ENCODE results near the gene EFNB1. TPM values are rescaled to one million over a fixed set of nuclear protein-coding genes. Genes with fewer than 3 reads are reported as not detected.

EFNB1 gene
- total and polyA plus RNA-seq, 10 of the 15 experiments (the other 5 are each of a cell fraction or from before 2014, with no cell fraction given) = 0.02 to 1.0 (median 0.81) TPM; not detected in 1

DNA sequence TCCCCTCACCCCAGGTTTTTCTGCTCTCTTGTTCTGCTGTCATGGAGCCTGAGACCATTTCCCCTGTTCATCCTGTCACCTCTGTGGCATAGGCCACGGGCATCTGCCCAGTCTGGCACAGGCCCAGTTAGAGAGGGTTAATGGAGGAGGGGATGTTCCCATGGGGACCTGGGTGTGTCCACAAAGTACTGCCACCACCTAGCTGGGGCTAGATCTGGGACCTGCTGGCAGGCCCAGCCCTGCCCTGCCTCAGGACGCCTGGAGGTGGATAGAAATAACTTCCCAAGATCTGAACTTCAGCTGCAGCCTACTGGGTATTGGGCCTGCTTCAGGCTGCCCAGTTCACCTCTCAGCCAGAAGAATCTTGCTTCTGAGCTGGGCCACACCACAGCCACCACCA lies 13.5 kb downstream of the EFNB1 start:
- intact Hi-C loops (cut with micrococcal nuclease; ENCODE audit: unreplicated experiment) = no loop called here
- BruUV-seq (replicated peaks) = no TSS peak
- ChIA-PET CTCF (interaction anchor here (1.4 kb wide), 1 partner anchor 15 kb away, joined by 4 read pairs; no protein-coding TSS in a partner anchor), POLR2A (no interaction called here), RAD21 (ENCODE audit: unreplicated experiment) (no interaction called here), SMC1A (ENCODE audit: uncharacterized antibody, unreplicated experiment) (no interaction called here)
- ATAC-seq = no peak
- Histone ChIP-seq H3K4me1 (ENCODE audit: control insufficient read depth, insufficient read depth, low read length) (no peaks in the 10 kb centered on the region), H3K4me2 (ENCODE audit: control insufficient read depth, insufficient read depth) (no peak overlapping the region), H3K36me3 (ENCODE audit: control insufficient read depth in 2 of 2, insufficient read depth in 2 of 2, low read length in 1 of 2) (no peaks in the 10 kb centered on the region), H3K9me3 (replicated peaks; ENCODE audit: control insufficient read depth, insufficient read depth, low read length) (no peaks in the 10 kb centered on the region; the same call in 2 of the 3 replicates), H2AFZ (ENCODE audit: control insufficient read depth, low read depth, low read length) (no peak overlapping the region), H3K9ac (ENCODE audit: control insufficient read depth, insufficient read depth, low read length) (no peak overlapping the region), H4K20me1 (ENCODE audit: control insufficient read depth, insufficient read depth) (no peaks in the 10 kb centered on the region), H3K79me2 (ENCODE audit: control insufficient read depth, insufficient read depth, low read length) (no peaks in the 10 kb centered on the region), H3K27ac (ENCODE audit: control insufficient read depth, insufficient read depth) (no peak overlapping the region), H3K4me3 (no peak overlapping the region), H3K27me3 (replicated peaks in 1 of 2; ENCODE audit: control insufficient read depth in 2 of 2, insufficient read depth in 2 of 2, low read length in 1 of 2) (no peaks in the 10 kb centered on the region)
- no peak for FAIRE-seq
- WGBS (ENCODE audit: insufficient coverage, insufficient replicate concordance, low lambda C conversion rate, missing lambda C conversion rate) = 33% methylated on average over 2 of the region's 2 CpGs
- DNase-seq (ENCODE audit: low read depth, low spot score) = no peak
- in situ Hi-C loops (cut with MboI) = no loop called here
- no peak for TF ChIP-seq TCF7 (IDR thresholded peaks at IDR 0.05; ENCODE audit: borderline replicate concordance)
- no peak for TF ChIP-seq CEBPB (IDR thresholded peaks at IDR 0.05; ENCODE audit: borderline replicate concordance in 1 of 2, low read depth in 2 of 2, low read length in 2 of 2)
- TF ChIP-seq POLR2AphosphoS5 (IDR thresholded peaks at IDR 0.05; ENCODE audit: low read length) = no peak
- TF ChIP-seq ATF7 (IDR thresholded peaks at IDR 0.05; ENCODE audit: low read depth) = no peak
- TF ChIP-seq HCFC1 (IDR thresholded peaks at IDR 0.05; ENCODE audit: low read length) = no peak
- no peak for TF ChIP-seq SMAD5 (IDR thresholded peaks at IDR 0.05; ENCODE audit: low read depth)
- TF ChIP-seq SUPT20H (IDR thresholded peaks at IDR 0.05; ENCODE audit: borderline replicate concordance, control insufficient read depth, low read depth, low read length) = no peak
- TF ChIP-seq MXI1 (IDR thresholded peaks at IDR 0.05; ENCODE audit: low read depth, low read length) = no peak
- TF ChIP-seq, protein P1, sequence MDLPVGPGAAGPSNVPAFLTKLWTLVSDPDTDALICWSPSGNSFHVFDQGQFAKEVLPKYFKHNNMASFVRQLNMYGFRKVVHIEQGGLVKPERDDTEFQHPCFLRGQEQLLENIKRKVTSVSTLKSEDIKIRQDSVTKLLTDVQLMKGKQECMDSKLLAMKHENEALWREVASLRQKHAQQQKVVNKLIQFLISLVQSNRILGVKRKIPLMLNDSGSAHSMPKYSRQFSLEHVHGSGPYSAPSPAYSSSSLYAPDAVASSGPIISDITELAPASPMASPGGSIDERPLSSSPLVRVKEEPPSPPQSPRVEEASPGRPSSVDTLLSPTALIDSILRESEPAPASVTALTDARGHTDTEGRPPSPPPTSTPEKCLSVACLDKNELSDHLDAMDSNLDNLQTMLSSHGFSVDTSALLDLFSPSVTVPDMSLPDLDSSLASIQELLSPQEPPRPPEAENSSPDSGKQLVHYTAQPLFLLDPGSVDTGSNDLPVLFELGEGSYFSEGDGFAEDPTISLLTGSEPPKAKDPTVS (IDR thresholded peaks at IDR 0.05; ENCODE audit: low read depth, low read length) = no peak
- TF ChIP-seq EGR1 (IDR thresholded peaks at IDR 0.05; ENCODE audit: borderline replicate concordance in 1 of 2, low read depth in 2 of 2, low read length in 2 of 2) = no peak
- no peak for TF ChIP-seq JUNB (IDR thresholded peaks at IDR 0.05)
- no peak for TF ChIP-seq WRNIP1 (IDR thresholded peaks at IDR 0.05; ENCODE audit: borderline replicate concordance, low read depth, low read length)
- TF ChIP-seq, protein P2, sequence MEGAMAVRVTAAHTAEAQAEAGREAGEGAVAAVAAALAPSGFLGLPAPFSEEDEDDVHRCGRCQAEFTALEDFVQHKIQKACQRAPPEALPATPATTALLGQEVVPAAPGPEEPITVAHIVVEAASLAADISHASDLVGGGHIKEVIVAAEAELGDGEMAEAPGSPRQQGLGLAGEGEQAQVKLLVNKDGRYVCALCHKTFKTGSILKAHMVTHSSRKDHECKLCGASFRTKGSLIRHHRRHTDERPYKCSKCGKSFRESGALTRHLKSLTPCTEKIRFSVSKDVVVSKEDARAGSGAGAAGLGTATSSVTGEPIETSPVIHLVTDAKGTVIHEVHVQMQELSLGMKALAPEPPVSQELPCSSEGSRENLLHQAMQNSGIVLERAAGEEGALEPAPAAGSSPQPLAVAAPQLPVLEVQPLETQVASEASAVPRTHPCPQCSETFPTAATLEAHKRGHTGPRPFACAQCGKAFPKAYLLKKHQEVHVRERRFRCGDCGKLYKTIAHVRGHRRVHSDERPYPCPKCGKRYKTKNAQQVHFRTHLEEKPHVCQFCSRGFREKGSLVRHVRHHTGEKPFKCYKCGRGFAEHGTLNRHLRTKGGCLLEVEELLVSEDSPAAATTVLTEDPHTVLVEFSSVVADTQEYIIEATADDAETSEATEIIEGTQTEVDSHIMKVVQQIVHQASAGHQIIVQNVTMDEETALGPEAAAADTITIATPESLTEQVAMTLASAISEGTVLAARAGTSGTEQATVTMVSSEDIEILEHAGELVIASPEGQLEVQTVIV (IDR thresholded peaks at IDR 0.05; ENCODE audit: borderline replicate concordance, partially characterized antibody) = no peak
- TF ChIP-seq IRF4 (IDR thresholded peaks at IDR 0.05; ENCODE audit: low read depth, low read length) = no peak
- no peak for TF ChIP-seq MTA2 (IDR thresholded peaks at IDR 0.05; ENCODE audit: low read depth)
- no peak for TF ChIP-seq IKZF1 (conservative IDR thresholded peaks at IDR 0.05)
- no peak for TF ChIP-seq IKZF2 (IDR thresholded peaks at IDR 0.05)
- TF ChIP-seq, protein P3, sequence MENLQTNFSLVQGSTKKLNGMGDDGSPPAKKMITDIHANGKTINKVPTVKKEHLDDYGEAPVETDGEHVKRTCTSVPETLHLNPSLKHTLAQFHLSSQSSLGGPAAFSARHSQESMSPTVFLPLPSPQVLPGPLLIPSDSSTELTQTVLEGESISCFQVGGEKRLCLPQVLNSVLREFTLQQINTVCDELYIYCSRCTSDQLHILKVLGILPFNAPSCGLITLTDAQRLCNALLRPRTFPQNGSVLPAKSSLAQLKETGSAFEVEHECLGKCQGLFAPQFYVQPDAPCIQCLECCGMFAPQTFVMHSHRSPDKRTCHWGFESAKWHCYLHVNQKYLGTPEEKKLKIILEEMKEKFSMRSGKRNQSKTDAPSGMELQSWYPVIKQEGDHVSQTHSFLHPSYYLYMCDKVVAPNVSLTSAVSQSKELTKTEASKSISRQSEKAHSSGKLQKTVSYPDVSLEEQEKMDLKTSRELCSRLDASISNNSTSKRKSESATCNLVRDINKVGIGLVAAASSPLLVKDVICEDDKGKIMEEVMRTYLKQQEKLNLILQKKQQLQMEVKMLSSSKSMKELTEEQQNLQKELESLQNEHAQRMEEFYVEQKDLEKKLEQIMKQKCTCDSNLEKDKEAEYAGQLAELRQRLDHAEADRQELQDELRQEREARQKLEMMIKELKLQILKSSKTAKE (IDR thresholded peaks at IDR 0.05; ENCODE audit: low read depth, poor library complexity, severe bottlenecking) = no peak
